ENCODE measurements around the gene NHSL2.

The NHSL2 gene

DNA sequence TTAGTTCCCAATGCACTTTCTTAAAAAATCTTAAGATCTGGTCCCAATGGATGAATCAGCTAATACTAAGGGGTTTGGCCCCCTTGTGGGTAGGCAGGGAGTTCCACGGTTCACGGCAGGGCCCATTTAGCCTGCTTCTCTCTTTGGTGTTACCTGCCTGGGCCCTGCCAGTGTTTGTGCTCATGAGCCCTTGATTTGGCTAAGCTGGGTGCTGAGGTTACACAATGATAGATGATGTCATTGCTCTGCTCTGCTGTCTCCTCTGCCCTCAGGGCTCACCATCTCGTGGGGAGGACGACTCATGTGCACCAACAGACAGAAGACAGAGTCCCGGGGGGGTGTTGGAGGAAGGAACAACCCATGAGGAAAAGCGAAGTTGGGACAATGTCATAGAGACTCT lies 196.7 kb downstream of the NHSL2 start:
- no peak overlapping the region for H3K4me3 ChIP-seq (ENCODE audit: control insufficient read depth, low read depth, low read length)
- DNase-seq (ENCODE audit: low read depth) = no peak
- TF ChIP-seq CTCF (IDR thresholded peaks at IDR 0.05; ENCODE audit: control insufficient read depth, insufficient read depth, low read depth, low read length, missing control alignments) = no peak

DNA sequence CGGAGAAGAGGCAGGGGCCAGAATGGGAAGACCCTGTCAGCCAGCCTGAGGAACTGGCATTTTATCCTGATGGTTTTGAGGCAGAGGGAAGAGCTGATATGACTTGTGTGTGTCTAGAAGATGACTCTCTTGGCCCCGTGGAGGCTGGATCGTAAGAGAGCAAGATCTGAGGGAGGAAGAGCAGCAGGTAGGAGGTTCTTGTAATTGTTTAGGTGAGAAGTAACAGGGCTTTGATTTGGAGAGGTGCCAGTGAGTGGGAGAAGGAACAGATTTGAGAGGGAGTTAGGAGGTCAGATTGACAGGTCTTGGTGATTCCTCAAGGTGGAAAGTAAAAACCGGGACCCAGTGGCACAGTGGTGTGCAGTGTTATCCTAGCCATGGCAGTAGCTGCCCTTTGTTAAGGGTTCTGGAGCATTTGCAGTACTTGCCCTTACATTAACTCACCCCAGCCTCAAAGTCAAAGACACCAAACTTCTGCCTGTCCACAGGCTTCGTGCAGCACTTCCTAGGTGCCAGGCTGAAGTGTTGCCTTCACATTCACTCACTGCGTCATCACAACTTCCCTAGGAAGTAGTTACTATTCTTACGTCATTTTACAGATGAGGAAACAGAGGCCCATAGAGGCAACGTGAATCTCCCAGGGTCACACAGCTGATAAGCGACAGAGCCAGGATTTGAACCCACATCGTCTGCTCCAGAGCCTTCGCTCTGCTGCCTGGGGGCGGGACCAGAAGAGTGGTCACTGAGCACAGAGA lies 197.4 kb downstream of the NHSL2 start:
- no peak for TF ChIP-seq CTCF (IDR thresholded peaks at IDR 0.05; ENCODE audit: control insufficient read depth, insufficient read depth, low read depth, low read length, missing control alignments)
- no peak overlapping the region for H3K4me3 ChIP-seq (ENCODE audit: control insufficient read depth, low read depth, low read length)
- no peak for DNase-seq (ENCODE audit: low read depth)

DNA sequence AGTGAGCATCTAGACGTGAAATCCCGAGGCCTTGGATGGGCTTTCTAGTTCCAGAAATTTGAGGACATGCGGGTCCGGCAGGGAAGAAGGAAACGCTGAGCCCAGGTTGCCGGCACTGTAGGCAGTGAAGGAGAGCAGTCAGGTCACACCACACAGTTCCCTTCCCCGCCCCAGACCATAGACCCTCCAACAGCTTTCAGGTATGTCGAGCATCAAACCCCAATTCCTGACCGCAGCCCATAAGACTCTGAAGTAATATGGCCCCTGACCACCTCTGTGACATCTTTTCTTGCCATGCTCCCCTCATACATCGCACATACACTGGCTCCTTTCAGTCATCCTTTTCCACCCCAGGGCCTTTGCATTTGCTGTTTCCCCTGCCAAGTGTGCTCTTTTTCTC lies 198.0 kb downstream of the NHSL2 start:
- DNase-seq (ENCODE audit: low read depth) = no peak
- no peak overlapping the region for H3K4me3 ChIP-seq (ENCODE audit: control insufficient read depth, low read depth, low read length)
- TF ChIP-seq CTCF (IDR thresholded peaks at IDR 0.05; ENCODE audit: control insufficient read depth, insufficient read depth, low read depth, low read length, missing control alignments) = no peak

DNA sequence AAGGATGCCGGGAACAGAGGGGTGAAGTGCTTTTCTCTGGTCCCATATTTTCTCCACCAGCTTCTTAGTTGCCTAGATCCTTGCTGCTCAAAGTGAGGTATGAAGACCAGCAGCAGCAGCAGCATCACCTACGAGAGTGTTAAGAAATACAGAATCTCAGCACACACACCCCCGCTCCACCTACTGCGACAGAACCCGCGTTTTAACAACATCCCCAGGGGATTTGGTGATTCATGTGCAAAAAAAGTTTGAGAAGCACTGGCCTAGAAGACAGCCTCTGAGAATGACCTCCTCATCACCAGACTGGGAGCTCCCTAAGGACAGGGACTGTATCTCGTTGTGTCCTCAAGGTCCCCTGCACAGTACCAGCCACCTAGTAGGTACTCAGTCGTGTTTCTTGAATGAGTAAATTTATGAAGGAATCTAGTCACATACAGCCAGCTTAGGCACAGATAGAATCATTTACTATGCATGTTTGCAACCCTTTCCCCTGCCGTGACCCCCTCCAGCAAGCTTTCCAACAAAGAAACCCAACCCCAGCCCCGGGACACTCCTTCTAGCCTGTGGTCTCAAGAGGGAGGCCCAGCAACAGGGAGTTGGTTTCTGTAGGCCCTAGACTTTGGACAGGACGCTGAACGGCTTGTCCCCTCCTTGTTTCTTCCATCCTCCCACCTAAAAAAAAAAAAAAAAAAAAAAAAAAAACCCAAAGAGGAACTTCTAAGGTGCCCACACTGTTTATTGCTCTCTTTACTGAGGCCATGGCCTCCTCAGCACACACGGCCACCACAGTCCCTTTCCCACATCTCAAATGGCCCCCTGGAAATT lies 199.6 kb downstream of the NHSL2 start:
- no peak overlapping the region for H3K4me3 ChIP-seq (ENCODE audit: control insufficient read depth, low read depth, low read length)
- no peak for TF ChIP-seq CTCF (IDR thresholded peaks at IDR 0.05; ENCODE audit: control insufficient read depth, insufficient read depth, low read depth, low read length, missing control alignments)
- no peak for DNase-seq (ENCODE audit: low read depth)

DNA sequence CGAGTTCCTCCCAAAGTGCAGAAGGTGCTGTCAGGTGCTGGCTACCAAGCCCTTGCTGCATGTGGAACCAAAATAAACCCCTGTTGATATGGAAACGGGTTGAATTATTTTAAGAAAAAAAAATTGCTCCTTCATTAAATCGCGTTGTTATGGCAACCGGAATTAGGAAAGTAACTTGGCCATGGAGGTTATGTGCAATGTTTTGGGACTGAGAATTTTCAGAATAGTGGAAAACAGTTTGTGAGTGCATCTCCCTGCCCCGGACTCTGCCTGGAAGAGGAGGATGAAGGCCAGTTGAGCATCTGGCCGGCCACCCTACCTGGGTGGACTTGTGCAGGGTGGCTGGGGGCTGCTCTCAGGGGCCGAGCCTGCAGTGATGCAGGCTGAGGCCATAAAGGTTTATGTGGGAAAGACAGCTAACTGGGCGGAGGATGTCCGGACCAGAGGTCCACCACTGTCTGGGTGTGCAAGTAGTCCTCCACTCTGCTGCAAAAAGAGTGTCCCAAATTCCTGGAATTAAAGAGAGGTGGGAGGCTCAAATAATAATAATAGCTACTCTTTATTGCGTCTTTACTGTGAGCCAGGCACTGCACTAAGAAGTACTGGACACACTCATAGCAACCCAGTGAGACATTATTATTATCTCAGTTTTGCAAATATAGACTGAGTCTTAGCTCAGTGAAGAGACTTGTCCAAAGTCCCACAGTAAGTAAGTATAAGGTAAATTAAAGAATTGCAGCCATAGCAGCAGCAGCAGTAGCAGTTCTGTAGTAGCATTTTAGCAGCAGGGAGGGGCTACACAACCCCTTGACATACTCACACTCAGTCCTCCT lies 200.4 kb downstream of the NHSL2 start:
- TF ChIP-seq CTCF (IDR thresholded peaks at IDR 0.05; ENCODE audit: control insufficient read depth, insufficient read depth, low read depth, low read length, missing control alignments) = no peak
- no peak for DNase-seq (ENCODE audit: low read depth)
- no peak overlapping the region for H3K4me3 ChIP-seq (ENCODE audit: control insufficient read depth, low read depth, low read length)

- TF ChIP-seq CTCF (IDR thresholded peaks at IDR 0.05; ENCODE audit: control insufficient read depth, insufficient read depth, low read depth, low read length, missing control alignments) = no peak
- no peak for DNase-seq (ENCODE audit: low read depth)
Measured at GRCh38 chrX:72113461-72113860, 202.8 kb downstream of the NHSL2 start.

More at GRCh38 chrX:72113461-72113860, 202.8 kb downstream of the NHSL2 start:
- H3K4me3 ChIP-seq (ENCODE audit: control insufficient read depth, low read depth, low read length) = no peak overlapping the region

Data from AG09309 (cell line).